ENCODE data around the gene SORBS1.

- TF ChIP-seq CTCF (IDR thresholded peaks at IDR 0.05) (no peak), POLR2A (IDR thresholded peaks at IDR 0.05) (no peak)
Measured at GRCh38 chr10:95321554-95322301, 239.4 kb downstream of the SORBS1 start.
